ENCODE results near the gene CLSTN1. TPM values are rescaled to one million over a fixed set of nuclear protein-coding genes. Genes with fewer than 3 reads are reported as not detected.

Gene CLSTN1
- total RNA-seq, 1 donor from 2014 or later = 72.0 TPM

Other genes with a start within 250 kb of the CLSTN1 start
- gene TMEM201, start 235.1 kb downstream of the CLSTN1 start, total RNA-seq = 5.8 and 10.3 TPM in 2 replicates
- 4.1 and 4.5 TPM in 2 replicates for gene PIK3CD, start 172.2 kb downstream of the CLSTN1 start, total RNA-seq
- gene CTNNBIP1, start 86.3 kb upstream of the CLSTN1 start, total RNA-seq = 57.5 and 90.9 TPM in 2 replicates
- gene LZIC, start 119.4 kb upstream of the CLSTN1 start, total RNA-seq = 29.1 and 31.0 TPM in 2 replicates
- 15.3 and 16.7 TPM in 2 replicates for gene NMNAT1, start 119.5 kb upstream of the CLSTN1 start, total RNA-seq
- gene RBP7, start 173.3 kb upstream of the CLSTN1 start, total RNA-seq = 0.28 and 0.34 TPM in 2 replicates
- gene UBE4B, start 209.0 kb upstream of the CLSTN1 start, total RNA-seq = 23.0 and 44.9 TPM in 2 replicates

Data from dermis blood vessel endothelial cell (primary cell).